Embryonic facial prominence (tissue), 1 donor: ENCODE results near the gene BMERB1.
"Not testable (repeated sequence)": the region's sequence is repeated elsewhere in the genome, so short reads cannot be mapped to it uniquely, and the experiment has no call there.

Experiments used
- DNase-seq: peaks from one replicate; pipeline ENCODE4 v3.0.0-alpha.2; 2016; ENCODE audit errors: extremely low spot score

BMERB1 gene

DNA sequence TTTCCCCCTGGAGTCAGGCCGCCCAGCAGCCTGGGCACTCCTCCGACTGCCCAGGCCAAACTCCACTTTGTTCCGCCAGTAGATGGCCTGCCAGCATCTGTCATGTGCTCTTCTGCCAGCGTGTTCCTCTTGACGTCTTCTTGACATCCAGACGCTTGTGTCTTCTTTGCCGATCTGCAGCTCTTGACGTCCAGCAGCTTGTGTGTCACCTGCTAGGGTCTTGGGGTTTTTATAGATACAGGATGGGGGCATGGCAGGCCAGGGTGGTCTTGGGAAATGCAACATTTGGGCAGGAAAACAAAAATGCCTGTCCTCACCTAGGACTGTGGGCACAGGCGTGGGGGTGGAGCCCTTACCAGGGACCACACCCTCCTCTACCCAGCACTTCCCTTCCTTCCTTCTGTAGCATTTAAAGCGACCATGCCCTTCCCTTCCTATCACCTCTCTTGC, 88.7 kb downstream of the BMERB1 start:
- no peak for DNase-seq

- DNase-seq = no peak
These were observed 89.6 kb downstream of the BMERB1 start for GRCh38 chr16:15523939-15524338.

DNA sequence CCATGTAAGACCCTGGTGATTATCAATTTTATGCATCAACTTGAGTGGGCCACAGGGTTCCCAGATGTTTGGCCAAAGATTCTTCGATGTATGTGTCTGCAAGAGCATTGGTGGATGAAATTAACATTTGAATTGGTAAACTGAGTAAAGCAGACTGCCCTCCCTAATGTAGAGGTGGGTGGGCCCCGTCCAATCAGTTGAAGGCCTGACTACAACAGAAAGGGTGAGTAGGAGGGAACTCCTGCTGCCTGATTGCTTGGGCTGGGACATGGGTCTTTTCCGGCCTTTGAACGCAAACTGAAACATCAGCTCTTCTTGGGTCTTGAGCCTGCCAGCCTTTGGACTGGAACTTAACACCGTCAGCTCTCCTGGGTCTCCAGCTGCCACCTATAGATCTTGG, 90.6 kb downstream of the BMERB1 start:
- no peak for DNase-seq

DNA sequence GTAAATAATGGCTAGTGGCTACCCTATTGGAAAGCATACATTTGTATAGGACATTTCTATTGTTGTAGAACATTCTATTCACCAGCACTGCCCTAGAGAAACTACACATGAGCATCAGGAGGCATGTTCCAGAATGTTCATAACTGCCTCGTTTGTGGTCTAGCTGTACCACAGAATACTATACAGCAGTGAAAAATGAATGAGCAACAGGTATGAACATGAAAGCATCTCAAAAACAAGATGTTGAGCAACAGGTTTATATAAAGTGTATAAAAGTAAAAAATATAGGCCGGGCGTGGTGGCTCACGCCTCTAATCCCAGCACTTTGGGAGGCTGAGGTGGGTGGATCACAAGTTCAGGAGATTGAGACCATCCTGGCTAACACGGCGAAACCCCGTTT, 91.7 kb downstream of the BMERB1 start:
- DNase-seq = no peak

GRCh38 chr16:15526731-15527130, 92.3 kb downstream of the BMERB1 start:
- no peak for DNase-seq

DNA sequence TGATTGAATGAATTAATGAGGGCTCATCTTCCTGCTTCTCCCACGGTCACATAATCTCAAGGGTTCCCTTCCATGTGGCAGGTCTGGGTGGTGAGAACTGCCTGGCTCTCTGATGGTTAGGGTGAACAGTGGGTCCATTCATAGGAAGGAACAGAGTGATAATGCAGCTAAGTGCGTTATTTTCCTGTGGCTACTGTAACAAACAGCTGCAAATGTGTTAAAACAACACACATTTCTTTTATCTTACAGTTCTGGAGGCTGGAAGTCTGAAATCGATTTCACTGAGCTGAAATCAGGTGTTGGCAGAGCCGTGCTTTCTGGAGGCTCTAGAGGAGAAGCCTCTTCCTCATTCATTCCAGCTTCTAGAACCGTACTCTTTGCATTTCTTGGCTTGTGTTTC, 95.3 kb downstream of the BMERB1 start:
- DNase-seq = no peak

DNA sequence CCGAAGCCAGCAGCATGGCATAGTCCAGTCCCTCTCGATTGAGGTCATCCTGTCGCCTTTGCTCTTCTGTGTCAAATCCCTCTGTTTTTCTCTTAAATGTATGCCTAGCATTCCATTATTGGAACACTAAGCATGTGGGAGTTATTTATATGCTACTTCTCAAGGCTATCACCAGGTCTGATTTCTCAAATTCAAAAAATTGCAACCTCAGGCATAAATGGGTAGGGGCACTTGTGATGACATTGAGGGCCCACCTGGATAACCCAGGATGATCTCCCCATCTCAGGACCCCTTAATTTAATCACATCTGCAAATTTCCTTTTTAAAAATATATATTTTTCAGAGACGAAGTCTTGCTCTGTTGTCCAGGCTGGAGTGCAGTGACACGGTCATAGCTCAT, 95.7 kb downstream of the BMERB1 start:
- no peak for DNase-seq

DNA sequence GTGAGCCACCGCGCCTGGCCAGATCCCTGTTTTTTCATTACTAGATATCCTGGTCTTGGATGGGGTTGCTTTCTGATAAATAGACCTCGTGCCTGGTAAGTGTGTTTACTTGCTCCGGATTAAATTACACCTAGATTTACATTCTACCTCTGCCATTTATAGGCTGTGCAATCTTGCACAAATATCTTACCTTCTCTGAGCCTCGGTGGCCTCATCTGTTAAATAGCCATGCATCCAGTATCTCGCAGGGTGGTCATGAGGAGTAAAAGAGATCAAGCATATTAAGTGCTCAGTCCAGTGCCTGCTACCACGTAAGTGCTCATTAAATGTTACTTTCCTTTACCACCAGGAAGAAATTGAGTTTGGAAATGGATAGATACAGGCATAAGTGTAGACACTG, 98.4 kb downstream of the BMERB1 start:
- DNase-seq = no peak

DNA sequence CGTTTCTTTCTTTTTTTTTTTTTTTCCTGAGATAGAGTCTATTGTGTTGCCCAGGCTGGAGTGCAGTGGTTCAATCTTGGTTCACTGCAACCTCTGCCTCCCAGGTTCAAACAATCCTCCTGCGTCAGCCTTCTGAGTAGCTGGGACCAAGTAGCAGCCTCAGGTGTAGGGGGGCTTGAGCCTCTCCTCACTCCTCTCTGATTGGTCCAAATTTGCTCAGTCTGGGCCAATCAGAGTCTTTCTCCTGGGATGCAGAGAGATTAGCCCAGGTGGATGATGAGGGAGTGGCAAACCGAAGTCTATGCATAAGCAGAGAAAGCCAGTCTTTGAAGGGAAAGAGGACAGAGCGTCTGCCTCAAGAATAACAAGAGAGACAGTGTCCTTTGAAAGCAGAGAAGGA, 99.0 kb downstream of the BMERB1 start:
- no peak for DNase-seq

DNA sequence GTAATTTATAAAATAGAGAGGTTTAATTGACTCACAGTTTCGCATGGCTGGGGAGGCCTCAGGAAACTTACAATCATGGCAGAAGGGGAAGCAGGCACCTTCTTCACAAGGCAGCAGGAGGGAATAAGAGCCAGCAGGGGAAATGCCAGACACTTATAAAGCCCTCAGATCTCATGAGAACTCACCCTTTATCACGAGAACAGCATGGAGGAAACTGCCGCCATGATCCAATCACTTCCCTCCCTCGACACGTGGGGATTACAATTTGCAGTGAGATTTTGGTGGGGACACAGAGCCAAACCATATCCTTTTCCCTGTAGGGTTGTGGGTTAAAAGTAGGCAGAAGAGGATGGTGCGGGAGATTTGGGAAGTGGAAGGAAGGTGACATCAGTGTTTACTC, 101.4 kb downstream of the BMERB1 start:
- no peak for DNase-seq

- no peak for DNase-seq
These were observed 102.5 kb downstream of the BMERB1 start for GRCh38 chr16:15536843-15537242.

DNA sequence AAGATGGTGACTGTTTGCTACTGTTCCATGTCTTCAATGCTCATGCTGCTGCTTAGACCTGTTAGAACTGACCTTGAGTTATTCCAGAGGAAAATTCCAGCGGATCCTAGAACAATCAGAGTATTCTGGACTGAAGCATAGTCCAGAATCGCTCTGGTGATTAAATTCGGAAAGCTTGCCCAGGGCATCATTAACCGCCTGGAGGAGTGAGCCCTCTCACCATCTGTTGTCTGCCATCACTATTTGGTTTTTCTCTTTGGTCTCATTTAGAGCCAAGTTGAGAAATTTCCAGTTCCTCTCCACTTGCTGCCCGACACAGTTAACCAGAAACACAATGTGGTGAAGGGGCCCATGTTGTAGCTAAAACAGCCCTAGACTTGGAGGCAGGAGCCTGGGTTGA, 104.1 kb downstream of the BMERB1 start:
- DNase-seq = no peak

GRCh38 chr16:15539197-15539596, 104.8 kb downstream of the BMERB1 start:
- DNase-seq = no peak

DNA sequence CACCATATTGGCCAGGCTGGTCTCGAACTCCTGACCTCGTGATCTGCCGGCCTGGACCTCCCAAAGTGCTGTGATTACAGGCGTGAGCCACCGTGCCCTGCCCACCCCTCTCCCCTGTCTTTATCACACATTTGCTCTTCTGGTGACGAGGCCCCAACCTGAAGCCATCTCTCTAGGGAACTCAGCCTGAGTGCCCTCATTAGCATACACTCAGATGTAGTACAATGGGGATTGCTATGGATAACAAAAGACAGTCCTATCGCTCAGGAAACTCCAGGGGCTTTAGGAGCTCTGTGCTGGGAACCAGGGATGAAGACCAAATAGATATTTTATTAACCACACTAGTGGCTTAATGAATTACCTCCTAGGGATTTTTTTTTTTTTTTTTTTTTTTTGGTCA, 107.9 kb downstream of the BMERB1 start:
- no peak for DNase-seq

- no peak for DNase-seq
These were observed 108.5 kb downstream of the BMERB1 start for GRCh38 chr16:15542734-15543347.

GRCh38 chr16:15544405-15544804, 110.0 kb downstream of the BMERB1 start:
- DNase-seq = no peak

DNA sequence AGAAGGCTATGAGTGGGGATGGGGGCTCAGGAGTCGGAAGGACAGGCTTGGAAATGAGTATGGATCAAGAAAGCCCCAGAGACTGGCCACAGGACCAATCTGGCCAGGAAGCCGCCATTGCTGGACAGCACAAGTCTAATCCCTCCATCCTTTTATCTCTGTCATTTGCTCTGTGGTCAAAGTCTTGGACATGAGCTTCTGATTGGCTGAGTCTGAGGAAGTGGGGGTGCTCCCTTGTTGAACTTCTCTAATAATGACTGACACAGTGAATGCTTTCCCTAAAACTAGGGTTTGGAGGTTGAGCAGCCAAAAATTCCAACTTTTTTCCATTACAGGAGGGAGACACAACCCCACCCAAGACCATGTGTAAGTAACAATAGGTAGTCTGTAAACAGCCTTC, 111.2 kb downstream of the BMERB1 start:
- no peak for DNase-seq

DNA sequence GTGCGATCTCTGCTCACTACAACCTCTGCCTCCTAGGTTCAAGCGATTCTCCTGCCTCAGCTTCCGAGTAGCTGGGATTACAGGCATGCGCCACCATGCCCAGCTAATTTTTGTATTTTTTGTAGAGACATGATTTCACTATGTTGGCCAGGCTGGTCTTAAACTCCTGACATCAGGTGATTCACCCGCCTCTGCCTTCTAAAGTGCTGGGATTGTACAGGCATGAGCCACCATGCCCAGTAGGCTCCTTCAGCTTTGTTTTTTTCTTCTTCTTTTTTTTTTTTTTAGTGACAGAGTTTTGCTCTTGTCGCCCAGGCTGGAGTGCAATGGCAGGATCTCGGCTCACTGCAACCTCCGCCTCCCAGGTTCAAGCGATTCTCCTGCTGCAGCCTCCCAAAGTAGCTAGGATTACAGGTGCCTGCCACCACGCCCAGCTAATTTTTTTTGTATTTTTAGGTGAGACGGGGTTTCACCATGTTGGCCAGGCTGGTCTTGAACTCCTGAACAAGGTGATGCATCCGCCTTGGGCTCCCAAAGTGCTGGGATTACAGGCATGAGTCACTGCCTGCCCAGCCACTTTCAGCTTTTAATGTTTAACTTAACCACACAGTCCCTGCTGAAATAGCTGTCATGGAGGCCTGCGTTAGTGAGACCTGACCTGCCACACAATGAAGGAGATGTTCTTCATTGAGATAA, 112.8 kb downstream of the BMERB1 start:
- not testable (repeated sequence) for DNase-seq

DNA sequence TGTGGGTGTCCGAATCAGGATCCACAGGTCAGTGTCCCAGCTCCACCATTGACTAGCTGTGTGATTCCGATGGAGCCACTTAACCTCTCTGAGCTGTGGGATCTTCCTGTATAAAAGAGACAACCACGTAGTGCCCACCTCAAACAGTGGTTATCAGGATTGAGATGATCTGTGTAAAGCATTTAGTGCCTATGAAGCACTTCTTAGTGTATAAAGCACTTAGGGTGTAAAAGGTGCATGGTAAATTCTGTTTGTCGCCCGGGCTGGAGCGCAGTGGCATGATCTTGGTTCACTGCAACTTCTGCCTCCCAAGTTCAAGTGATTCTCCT, 113.3 kb downstream of the BMERB1 start:
- no peak for DNase-seq

DNA sequence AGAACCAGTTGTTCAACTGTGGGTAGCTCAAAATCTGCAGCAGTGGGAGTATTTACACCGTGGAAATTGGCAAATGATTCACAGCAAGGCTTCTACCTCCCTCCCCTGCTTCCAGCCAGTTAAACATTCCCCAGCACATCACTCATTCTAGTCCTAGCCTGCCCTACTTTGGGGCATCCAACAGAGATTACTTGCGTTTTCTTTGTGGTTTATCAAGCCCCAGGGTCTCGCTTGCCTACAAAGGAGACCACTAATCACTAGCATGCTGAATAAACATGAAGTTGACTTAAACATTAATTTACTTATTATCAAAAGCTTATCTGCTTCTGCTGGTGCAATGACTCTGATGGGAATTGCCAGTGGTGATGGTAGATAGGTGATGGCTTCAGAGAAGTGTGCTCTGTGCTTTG, 114.1 kb downstream of the BMERB1 start:
- DNase-seq = no peak

DNA sequence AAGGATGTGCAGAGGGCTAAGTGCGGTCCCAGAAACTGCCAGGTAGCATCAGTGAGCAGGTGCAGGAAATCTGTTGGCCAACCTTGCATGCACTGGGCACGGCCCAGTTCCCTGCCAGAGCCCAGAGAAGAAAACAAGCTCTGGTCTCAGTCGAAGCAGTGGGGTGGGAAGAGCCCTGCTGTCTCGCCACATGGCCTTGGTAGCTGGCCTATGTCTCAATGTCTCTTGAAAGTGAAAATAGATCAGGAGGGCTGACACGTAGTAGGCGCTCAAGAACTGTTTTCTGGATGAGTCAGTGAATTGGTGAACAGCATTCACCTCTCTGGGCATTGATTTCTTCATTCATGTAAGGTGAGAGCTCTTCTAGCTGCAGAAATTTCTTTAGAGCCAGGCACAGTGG, 118.1 kb downstream of the BMERB1 start:
- DNase-seq = no peak

DNA sequence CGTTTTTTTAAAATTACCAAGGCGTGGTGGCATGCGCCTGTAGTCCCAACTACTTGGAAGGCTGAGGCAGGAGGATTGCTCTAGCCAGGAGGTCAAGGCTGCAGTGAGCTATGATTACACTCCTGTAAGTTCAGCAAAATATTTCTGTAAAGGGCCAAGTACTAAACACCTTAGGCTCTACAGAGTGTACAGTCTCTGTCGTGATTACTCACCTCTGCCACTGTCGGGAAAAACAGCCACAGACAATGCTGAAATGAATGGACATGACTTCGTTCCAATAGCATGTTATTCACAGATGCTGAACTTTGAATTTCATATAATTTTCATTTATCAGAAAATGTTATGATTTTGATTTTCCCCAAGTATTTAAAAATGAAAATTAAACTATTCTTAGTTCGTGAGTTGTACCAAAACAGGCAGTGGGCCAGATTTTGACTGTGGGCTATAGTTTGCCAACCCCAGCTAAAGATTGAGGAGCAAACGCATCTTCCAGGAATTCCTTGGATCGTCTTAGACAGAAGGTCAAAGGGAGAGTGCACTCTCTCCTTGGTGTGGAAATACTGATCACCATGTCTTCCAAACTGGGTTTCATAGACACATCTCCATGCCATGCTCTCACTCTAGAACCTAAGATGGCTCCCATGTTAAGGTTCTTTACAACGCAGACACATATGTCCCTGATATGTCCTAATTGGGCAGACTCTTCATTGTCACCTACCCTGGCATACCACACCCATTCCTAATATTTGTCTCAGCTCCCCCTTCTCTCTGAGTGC, 119.1 kb downstream of the BMERB1 start:
- DNase-seq = no peak

- no peak for DNase-seq
These were observed 121.7 kb downstream of the BMERB1 start for GRCh38 chr16:15556130-15556529.
